DMS53 treated with DMSO at 0.1 percent for 48 hours (cell line): ENCODE measurements around the gene CUBN.
A peak's percentile ranks its signal among the peaks of the same experiment; 100 is the strongest.

Source experiments
- DNase-seq: peaks from one replicate; lab custom pipeline; 2025; ENCODE audit not compliant: unreplicated experiment; lab: John Stamatoyannopoulos, UW

The CUBN gene

DNA sequence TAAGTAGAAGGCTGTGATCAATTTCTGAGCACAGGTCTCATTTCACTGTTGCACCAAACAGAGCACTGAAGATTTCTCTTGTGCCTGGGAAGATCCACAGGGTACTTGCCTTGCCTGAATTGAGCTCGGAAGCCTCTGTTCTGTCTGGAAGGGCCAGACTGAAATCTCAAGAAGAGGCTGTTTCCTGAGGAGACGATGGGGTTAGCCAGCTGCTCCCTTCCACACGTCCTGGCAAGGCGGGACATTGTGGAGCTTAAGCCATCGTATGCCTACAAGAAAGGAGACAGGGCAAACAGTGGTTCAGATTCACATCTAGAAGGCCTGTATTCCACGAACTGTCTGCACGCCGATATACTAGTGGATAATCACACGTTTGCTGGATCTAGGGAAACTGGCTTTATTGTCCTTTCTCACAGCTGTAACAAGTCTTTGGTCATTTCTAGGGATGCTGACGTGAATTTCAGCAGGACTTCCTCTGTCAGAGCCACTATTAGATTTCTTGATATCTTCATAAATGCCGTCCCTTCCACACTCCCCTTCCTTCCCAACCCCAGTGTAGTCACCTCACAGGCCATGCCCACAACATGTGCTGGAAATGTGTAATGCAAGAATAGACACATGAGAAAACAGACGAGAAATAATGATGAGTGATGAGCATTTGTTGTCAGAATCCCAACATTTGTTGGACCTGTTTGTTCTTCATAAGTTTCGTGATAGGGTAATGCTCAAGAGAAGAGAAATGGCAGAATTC lies 175.2 kb downstream of the CUBN start:
- no peak for DNase-seq

DNA sequence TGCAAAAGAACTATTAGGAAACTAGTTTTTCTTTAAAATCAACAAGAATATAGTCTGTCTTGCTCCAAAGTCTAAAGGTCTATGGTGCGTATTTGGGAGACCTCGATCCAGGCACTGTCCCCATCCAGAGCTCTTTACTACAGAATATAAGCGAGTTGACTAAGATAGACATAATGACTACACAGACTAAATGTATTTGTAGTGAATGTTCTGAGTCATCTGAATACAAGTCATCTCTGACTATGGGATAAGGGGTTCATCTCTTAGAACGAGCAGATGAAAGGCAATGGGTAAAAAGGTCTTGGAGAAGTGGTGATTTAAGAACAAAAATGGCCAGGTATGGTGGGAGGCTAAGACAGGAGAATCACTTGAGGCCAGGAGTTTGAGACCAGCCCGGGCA lies 176.3 kb downstream of the CUBN start:
- no peak for DNase-seq

DNA sequence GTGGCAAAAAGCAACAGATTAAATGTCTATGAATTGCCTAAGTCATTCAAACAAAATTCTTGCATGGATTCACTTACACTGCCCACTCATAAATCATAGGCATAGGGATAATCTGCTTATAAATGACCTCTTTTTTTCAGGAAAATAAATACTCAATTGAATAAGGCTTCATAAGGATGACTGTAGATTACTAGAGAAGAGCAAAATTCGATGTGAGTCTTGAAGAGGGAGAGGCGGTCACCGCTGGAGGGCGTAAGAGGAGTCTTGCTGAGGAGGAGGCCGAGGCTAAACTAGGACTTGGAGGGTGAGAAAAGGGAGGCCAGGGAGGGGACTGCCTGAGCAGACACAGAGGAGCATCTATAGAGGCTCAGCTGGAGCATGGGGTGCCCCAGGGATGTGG lies 177.0 kb downstream of the CUBN start:
- DNase-seq = no peak

DNA sequence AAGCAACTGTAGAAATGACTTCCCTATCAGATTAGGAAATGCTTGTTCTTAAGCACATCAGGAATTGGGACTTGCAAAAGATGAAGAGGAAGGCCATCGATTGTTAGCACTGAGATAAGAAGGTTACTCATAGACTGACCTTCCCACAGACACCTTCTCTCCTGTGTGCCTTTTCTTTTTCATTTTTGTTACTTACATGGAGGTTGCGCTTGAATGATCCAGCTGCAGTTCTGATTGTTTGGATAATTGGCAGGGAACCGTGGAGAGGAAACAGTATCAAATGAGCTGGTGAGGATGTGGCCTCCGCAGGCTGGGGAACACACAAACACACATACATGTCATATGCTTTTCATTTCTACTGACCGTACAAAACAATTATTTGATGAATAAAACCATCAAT lies 177.5 kb downstream of the CUBN start:
- peak; percentile 14 for DNase-seq

DNA sequence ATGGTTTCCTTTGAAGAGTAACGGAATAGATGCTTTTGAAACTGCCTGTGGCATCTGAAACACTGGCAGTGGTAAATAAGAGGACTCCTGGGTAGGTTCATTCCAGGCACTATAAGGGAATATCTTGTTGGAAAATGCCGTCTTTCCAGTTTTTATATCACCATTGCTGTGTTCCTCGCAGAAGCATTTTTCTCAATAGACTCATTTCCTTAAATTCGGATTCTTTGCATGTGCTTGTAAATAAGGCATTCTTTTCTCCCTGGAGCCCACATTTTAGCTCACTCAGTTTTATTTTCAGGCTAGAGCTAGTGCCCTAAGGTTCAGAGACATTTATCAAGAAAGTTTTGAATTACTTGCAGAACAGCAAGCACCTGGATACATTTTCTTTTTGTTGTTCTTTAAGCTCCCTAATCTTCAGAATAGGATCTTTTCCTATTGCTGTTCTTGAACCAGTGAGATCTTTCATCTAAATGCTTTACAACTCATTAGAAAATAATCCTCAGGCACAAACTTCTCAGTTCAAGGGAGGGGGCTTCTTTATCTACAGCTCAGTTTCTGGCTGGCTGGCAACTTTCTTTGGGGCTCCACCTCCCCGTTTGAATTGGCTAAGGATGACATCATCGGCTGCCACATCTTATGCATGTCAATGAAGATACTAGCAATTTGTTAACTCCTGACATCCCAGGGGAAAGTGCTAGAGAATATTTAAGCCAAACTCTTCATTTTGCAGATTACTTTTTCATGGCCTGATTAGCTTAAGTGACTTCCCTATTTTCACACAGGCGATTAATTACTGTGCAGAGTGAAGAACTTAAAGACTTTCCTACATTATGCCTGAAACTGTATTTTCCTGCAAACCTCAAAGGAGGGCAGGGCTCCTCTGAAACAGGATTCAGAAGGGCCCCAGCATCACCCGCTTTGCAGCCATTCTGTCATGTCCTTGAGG lies 178.7 kb downstream of the CUBN start:
- no peak for DNase-seq

DNA sequence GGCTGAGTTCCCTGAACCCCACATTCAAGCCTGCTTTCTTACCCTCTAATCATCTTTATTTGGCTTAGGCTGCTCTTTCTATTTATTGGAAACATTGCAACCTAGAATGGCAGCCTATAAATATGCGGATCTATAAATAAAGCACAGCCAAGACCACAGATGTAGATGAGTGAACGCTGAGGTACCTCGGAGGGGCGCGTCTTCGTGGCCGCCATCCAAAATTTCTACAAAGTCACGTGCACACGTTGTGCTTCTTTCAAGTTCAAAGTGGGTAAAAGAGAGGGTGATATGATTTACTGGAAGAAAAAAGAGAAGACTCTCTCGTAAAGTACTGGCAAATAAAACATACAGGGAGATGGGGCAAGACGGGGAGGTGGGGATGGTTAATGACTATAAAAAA lies 179.8 kb downstream of the CUBN start:
- DNase-seq = no peak

DNA sequence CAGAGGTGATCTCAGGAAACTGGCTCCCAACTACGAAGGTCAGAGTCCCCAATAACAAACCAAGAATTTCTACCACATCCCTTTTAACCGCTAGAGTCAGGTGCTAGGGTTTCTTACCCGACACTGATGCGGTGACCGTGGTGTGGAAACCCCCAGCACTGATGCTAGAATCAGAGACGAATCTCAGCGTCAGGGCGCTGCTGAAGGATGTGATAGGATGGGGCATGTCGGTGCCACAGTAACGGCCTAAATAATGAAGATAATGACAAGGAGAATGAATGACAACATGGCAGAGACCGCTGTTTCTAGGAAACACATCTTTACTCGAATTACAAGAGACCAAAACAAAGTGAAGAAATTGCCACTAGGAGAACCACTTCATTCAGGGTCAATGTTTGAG lies 181.2 kb downstream of the CUBN start:
- no peak for DNase-seq

DNA sequence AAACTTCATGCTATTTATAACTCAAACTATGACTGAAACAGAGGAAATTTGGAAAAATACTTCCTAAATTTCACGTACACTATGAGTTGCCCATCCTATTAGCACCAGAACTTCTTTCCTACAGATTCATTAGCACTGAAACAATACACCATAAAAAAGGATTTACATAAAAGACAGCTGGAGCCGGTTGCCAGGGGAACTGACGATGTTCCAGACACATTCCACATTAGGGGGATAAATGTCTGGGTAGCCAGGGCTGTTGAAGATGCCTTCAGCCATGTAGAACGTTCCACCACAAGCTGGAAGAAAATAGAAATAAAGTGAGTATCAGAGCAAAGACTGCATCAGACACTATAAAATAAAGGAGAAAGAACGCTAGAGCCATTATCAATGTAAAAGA lies 182.5 kb downstream of the CUBN start:
- no peak for DNase-seq

DNA sequence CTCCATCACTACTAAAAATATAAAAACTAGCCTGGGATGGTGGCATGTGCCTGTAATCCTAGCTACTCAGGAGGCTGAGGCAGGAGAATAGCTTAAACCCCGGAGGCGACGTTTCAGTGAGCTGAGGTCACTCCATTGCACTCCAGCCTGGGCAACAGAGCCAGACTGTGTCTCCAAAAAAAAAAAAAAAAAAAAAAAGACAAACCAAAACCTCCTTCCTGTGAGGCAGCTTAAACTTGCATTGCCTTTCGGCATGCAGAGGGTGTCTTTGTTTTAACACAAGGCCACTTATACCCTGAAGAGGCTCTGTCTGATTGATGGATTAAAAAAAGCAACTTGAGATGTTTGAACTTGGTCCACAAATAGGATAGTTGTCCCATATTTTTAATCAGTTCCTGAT lies 184.0 kb downstream of the CUBN start:
- DNase-seq = no peak

DNA sequence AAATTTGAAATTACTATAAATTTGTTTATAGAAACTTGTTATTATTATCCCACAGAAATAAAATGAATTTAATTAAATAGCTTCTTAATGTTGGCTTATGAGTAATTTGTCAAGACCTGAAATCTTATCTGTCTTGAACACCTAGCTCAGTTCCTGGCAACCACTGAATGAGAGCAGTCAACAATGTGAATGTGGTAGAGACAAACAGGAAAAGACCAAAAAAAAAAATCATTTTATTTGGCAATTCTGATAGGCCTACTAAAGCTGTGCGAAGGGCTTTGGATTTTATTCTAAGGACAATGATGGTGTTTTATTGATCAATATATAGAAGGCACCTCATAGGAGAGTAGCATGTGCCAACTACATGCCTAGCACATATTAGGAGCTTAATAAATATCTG lies 184.6 kb downstream of the CUBN start:
- no peak for DNase-seq

DNA sequence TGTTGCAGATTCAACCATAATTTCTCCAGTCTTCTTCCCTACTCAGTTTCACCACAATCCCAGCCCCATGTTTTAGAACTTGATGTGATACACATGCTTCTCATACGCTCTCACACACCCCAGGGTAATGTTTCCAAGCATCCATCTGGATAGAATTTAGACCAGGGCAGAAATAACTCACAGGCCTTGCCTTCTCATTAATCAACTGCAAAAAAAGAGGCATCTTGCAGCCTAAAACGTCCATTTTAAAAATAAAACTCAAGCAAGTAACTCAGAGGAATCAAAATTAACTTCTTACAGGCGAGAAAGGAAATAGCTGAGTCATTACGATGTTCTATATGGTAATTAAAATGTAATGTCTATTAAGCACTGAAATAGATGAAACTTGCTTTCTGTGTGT lies 185.2 kb downstream of the CUBN start:
- no peak for DNase-seq

DNA sequence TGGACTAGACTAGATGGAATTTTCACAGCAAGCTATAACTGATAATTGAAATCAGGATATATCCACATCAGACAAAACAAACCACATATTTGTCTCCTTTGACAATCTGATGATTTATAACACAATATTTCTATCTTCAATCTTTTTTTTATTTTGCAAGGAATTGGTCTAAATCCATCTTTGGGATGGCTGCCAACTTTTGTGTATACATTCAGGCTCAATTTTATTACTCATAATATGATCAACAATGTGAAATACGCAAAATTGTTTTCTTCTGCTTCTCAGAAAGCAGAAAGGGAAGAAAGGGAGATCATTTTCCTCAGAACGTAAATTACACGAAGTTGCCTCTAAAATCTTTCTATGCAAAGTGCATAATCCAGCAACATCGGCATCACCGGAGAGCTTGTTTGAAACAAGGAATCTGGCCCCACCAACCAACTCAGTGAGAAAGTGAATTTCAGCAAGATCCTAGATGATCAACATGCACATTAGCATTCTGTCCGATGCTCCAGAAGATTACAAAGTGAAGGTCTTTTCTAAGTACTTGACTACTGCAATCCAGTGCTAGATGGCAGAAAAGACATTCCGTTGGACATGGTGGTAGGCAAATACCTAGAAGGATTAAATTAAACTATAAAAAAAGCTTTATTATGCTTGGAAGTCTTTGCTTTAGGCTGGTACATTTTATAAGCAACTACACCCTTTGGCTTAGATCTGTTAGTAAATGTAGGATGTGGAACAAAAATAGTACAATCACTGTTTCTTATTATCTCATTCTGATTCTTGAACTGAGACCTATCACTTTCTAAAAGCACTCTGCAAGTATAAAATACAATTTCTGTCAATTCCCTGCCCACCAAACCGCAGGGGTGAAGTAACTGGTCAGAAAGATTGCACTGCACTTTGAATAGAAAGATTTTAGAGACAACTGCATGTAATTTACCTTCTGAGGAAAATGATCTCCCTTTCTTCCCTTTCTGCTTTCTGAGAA lies 186.0 kb downstream of the CUBN start:
- no peak for DNase-seq

DNA sequence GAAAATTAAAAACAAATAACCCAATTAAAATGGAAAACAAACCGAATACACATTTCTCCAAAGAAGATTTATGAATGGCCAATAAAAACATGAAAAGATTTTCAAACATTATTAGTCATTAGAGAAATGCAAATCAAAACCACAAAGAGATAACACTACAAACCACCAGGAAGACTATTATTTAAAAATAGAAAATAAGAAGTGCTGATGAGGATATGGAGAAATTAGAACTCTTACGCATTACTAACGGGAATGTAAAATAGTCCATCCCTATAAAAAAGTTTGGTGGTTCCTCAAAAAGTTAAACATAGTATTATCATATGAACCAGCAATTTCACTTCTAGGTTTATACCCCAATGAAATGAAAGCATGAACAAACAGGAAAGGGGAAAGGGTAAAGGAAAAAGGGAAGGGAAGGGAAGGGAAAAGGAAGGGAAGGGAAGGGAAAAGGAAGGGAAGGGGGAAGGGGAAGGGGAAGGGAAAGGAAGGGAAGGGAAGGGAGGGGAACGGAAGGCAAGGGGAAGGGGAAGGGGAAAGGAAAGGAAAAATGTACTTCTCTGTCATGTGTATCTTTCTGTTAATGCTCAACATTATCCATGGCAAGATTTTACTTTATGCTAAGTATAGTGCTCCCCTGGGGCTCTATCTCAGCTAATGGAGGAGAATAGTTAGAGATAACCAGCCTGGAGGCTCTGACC lies 187.1 kb downstream of the CUBN start:
- no peak for DNase-seq

DNA sequence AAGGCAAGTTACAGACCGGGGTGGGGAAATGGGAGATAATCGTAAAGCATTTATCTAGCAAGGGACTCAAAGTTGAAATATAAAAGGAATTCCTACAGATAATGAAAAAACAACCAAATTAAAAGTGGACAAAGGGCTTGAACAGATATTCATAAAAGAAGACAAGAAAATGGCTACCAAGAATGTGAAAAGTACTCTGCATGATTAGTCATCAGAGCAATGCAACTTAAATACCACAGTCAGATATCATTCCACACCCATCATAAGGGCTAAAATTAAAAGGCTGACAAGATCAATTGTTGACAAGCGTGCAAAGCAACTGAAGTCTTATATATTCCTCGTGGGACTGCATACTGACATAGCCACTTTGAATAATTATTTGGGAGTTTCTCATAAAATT lies 187.7 kb downstream of the CUBN start:
- DNase-seq = no peak

DNA sequence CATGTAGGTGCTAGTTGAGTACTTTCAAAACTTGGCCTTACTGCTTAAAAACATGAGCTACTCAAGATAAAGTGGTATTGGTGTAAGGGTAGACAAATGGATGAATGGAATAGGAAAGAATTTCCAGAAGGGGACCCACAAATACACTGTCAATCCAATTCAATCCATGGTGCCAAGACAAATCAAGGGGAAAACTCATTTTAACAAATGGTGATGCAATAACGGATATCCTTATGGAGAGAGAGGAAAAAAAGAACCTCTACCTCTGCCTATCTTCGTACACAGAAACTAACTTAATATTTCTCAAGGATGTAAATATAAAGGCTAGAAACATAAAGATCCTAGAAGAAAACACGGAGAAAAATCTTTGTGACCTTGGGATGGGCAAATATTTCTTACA lies 188.5 kb downstream of the CUBN start:
- DNase-seq = no peak

DNA sequence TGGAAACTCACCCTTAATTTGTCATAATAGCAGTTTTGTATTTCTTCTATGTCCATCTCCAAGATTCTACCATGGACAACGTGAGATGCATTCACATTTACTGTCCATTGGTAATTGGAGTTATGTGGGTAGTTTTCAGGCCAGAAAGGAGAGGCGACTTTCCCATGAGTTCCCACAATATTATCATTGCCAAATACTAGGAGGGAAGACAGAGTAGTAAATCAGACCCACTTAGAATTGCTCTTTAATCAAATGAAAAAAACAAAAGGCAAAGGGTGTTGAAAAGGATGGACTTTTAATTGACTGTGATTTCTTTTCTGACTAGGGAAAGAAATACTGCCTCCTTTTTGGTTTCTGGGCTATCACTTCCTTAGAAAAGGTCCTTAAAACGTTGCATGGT lies 190.7 kb downstream of the CUBN start:
- no peak for DNase-seq

DNA sequence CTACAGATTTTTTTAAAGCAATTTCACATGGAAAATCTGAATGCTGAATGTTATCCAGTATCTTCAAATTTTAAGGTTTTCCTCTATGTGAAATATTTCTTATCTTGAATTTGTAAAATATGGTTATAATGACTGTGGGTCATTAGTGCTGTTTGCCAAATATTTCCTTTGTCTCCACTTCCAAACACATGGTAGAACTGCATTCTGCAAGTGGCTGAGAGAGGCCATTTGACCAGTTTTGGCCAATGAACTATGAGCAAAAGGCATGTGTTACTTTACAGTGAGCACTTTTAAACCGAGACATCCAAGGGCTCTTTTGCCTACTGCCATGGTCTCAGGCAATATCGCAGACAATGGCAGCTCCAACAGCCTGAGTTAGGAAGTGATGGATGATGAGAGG lies 195.2 kb downstream of the CUBN start:
- DNase-seq = no peak

DNA sequence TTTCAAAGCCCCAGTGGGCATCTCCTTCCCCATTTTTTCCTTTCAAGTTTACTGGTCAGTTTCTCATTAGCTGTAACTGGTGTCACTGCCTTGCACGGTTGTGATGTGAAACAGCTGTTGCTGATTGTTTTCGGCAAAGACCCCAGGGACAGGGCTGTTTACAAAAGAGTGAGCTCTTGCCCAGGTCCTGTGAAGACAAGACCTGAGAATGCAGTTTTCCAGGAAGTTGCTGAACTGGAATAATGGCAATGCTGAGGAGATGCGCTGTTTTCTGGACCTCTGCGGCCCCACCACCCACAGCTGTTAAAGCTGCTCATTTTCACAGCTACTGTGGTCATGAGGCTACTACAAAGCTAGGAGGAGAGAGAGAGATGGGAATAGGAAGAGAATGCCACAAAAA lies 195.8 kb downstream of the CUBN start:
- DNase-seq = no peak

DNA sequence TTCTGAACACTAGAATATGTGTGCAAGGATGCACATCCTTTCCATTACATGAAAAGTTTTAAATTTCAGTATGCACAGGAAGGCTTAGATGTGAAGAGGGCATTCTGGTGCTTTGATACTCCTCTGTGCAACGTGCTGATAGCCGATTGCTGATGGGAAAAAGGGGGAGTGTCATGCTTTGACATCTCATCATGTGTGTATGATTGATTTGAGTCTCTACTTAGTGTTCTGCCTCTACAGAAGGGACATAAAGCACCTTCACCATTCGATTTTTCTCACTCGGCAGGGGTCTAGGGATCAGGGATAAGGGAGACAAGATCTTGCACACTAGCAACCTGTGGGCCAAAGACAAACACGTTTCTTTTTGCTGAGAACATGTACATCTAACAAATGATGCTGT lies 197.7 kb downstream of the CUBN start:
- DNase-seq = no peak

DNA sequence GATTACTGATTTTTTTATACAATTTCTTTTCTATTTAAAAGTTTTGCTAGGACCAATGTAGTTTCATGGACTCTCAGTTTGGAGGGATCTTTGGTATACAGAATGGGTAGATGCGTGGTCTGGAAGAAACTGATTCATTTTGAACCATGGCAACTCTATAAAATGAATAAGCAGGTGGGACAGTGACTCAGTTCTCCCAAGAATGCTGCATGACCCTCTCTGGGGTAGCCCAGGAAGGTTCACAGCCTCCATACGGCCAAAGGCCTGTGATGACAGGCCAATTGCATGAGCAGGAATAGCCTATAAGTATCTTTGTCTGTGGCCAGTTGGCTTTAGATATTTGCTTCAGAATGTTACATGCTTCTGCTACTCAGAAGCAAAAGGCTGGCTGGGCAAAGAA lies 199.1 kb downstream of the CUBN start:
- no peak for DNase-seq

DNA sequence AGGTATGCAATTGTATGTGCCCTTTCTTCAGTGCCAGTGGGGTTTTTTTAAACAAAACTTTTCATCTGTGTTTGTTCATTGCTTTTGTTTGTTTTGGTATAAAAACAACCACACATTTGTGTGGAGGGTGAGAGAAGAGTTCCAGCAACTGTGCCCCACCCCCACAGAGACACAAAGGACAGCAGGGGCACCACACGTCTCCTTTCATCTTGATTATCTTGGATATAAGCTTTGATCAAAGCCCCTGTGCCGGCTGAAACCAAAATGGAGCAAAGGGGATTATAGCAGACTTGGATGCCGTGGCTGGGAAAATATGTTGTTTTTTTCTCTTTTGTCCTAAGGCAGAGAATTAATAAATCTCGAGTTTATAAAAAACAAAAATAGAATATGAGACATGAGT lies 200.5 kb downstream of the CUBN start:
- no peak for DNase-seq
